HepG2 (cell line): ENCODE data around the gene LCE1B.

Experiments used
- CTCF ChIP-seq: sonication (generic); formaldehyde crosslinking; IDR thresholded peaks from 2 replicates; pipeline ENCODE4 v1.5.0; 2020; ENCODE audit warnings: mild to moderate bottlenecking, missing genetic modification reagents, moderate library complexity
- EP300 ChIP-seq, 3 experiments: sonication (generic) in 1 of 3; formaldehyde crosslinking in 1 of 3; IDR thresholded peaks; 2 replicates each; pipeline versions ENCODE4 v1.5.1 to v1.6.1; 2011 to 2020; ENCODE audit warnings: low read depth in 2 of 3, low read length in 2 of 3, borderline replicate concordance in 1 of 3, improper control_type of control experiment in 1 of 3, mild to moderate bottlenecking in 1 of 3, missing genetic modification reagents in 1 of 3, moderate library complexity in 1 of 3
- HINFP ChIP-seq: sonication (generic); formaldehyde crosslinking; IDR thresholded peaks from 2 replicates; pipeline ENCODE4 v1.4.0; 2020; ENCODE audit warnings: low read depth, mild to moderate bottlenecking, missing genetic modification reagents
- MAZ ChIP-seq, 2 experiments: sonication (generic) in 1 of 2; formaldehyde crosslinking in 1 of 2; IDR thresholded peaks; 2 replicates each; pipeline versions ENCODE4 v1.5.0 to v1.6.1; 2012 to 2020; ENCODE audit warnings: low read depth in 2 of 2, mild to moderate bottlenecking in 2 of 2, borderline replicate concordance in 1 of 2, improper control_type of control experiment in 1 of 2, low read length in 1 of 2, missing genetic modification reagents in 1 of 2, moderate library complexity in 1 of 2
- NFIC ChIP-seq: IDR thresholded peaks from 2 replicates; pipeline ENCODE4 v1.6.1; 2012; ENCODE audit warnings: mild to moderate bottlenecking, low read length, inconsistent platforms
- PBX3 ChIP-seq: sonication (generic); formaldehyde crosslinking; IDR thresholded peaks from 2 replicates; pipeline ENCODE4 v1.8.1; 2023; ENCODE audit warnings: missing genetic modification reagents, inconsistent platforms, borderline replicate concordance
- POLR2A ChIP-seq, 2 experiments: IDR thresholded peaks; 2 replicates each; pipeline ENCODE4 v1.6.1; 2011; ENCODE audit warnings: low read depth in 2 of 2, low read length in 2 of 2, mild to moderate bottlenecking in 1 of 2, moderate library complexity in 1 of 2; ENCODE audit not compliant: insufficient read depth in 1 of 2
- USF2 ChIP-seq, 2 experiments: sonication (generic) in 1 of 2; formaldehyde crosslinking in 1 of 2; IDR thresholded peaks; 2 replicates each; pipeline versions ENCODE4 v1.5.1 to v1.6.1; 2011 to 2020; ENCODE audit warnings: borderline replicate concordance in 1 of 2, low read depth in 1 of 2, low read length in 1 of 2, mild to moderate bottlenecking in 1 of 2, missing genetic modification reagents in 1 of 2, moderate library complexity in 1 of 2
- ZBTB49 ChIP-seq: sonication (generic); formaldehyde crosslinking; IDR thresholded peaks from 2 replicates; pipeline ENCODE4 v1.4.0; 2020; ENCODE audit warnings: missing genetic modification reagents, borderline replicate concordance
- ZNF580 ChIP-seq: IDR thresholded peaks from 2 replicates; pipeline ENCODE4 v1.6.1; 2016; ENCODE audit warnings: low read depth, borderline replicate concordance

- TF ChIP-seq USF2 (IDR thresholded peaks at IDR 0.05; ENCODE audit: low read depth, low read length) (no peak), USF2 (CRISPR knock-in tag; IDR thresholded peaks at IDR 0.05; ENCODE audit: borderline replicate concordance) (no peak), PBX3 (no peak), CTCF (no peak), NFIC (no peak), EP300 (IDR thresholded peaks at IDR 0.05; ENCODE audit: low read depth in 2 of 2, low read length in 2 of 2) (no peak), EP300 (CRISPR knock-in tag; IDR thresholded peaks at IDR 0.05; ENCODE audit: borderline replicate concordance) (no peak), ZNF580 (CRISPR knock-in tag) (no peak), POLR2A (IDR thresholded peaks at IDR 0.05; ENCODE audit: insufficient read depth in 1 of 2, low read depth in 2 of 2, low read length in 2 of 2) (no peak), ZBTB49 (CRISPR knock-in tag) (no peak), HINFP (CRISPR knock-in tag) (no peak), MAZ (IDR thresholded peaks at IDR 0.05; ENCODE audit: borderline replicate concordance, low read depth, low read length) (no peak), MAZ (CRISPR knock-in tag; IDR thresholded peaks at IDR 0.05; ENCODE audit: low read depth) (no peak)
Measured at GRCh38 chr1:152806576-152806975, 5.2 kb upstream of the LCE1B start, which contains the start of gene LCE1C.
